ENCODE measurements around the gene KRT38. TPM values are rescaled to one million over a fixed set of nuclear protein-coding genes. Genes with fewer than 3 reads are reported as not detected.

The KRT38 gene
- total RNA-seq, 1 experiment from 2014 or later = not detected

- Histone ChIP-seq H2BK120ac (ENCODE audit: low read depth, low read length, poor library complexity, severe bottlenecking) (no peak overlapping the region), H3K4ac (ENCODE audit: low read depth, low read length) (no peak overlapping the region), H3K56ac (ENCODE audit: insufficient read length, low read depth, low read length) (no peak overlapping the region), H3K23me2 (ENCODE audit: insufficient read length, low read depth, low read length, poor library complexity, severe bottlenecking) (no peaks in the 10 kb centered on the region), H3K18ac (ENCODE audit: insufficient read length, low read depth, low read length) (no peak overlapping the region), H3K4me2 (ENCODE audit: insufficient read depth, insufficient read length, low read length) (no peak overlapping the region), H4K20me1 (ENCODE audit: control insufficient read depth, insufficient read depth, insufficient read length) (no peaks in the 10 kb centered on the region), H3T11ph (ENCODE audit: low read length) (no peak overlapping the region), H4K91ac (ENCODE audit: insufficient read length, low read depth, low read length) (no peak overlapping the region), H3K79me1 (ENCODE audit: insufficient read depth, low read depth, low read length, poor library complexity, severe bottlenecking) (no peaks in the 10 kb centered on the region), H2AK5ac (ENCODE audit: insufficient read length, low read length) (no peak overlapping the region), H2BK20ac (ENCODE audit: low read depth, low read length, poor library complexity, severe bottlenecking) (no peak overlapping the region), H2AFZ (ENCODE audit: low read length) (no peak overlapping the region), H3K4me1 (ENCODE audit: insufficient read depth, low read length) (no peaks in the 10 kb centered on the region), H3K14ac (ENCODE audit: insufficient read depth, low read length) (no peak overlapping the region), H3K27ac (ENCODE audit: insufficient read length, low read depth, low read length) (no peak overlapping the region), H4K5ac (ENCODE audit: insufficient read length, low read depth, low read length) (no peak overlapping the region), H3K9ac (ENCODE audit: extremely low read depth, insufficient read length, low read length) (no peak overlapping the region), H3K27me3 (ENCODE audit: insufficient read depth, low read length) (no peaks in the 10 kb centered on the region), H2BK5ac (ENCODE audit: insufficient read length, low read length) (no peak overlapping the region), H4K8ac (replicated peaks; ENCODE audit: insufficient read length, low read depth, low read length) (no peak overlapping the region), H3K79me2 (ENCODE audit: insufficient read depth, low read length) (no peaks in the 10 kb centered on the region), H2BK15ac (ENCODE audit: low read depth, low read length) (no peak overlapping the region), H3K23ac (ENCODE audit: insufficient read length, low read depth, low read length) (no peak overlapping the region), H3K9me3 (ENCODE audit: control insufficient read depth, low read depth, low read length) (no peaks in the 10 kb centered on the region), H2BK12ac (ENCODE audit: insufficient read length, low read depth, low read length) (no peak overlapping the region)
- Mint-ChIP-seq H3K9me3 (peaks cover 9 to 11% of the 10 kb centered on the region in 2 experiments; a peak in 3 of 5 replicates), H3K36me3 (ENCODE audit: insufficient read depth in 1 of 3, low read depth in 3 of 3) (no peaks in the 10 kb centered on the region; a peak in 1 of 7 replicates), H3K4me3 (no peak overlapping the region), H3K4me1 (no peaks in the 10 kb centered on the region), H3K27ac (no peak overlapping the region), H3K27me3 (ENCODE audit: low read depth) (peaks cover 8% of the 10 kb centered on the region)
- no peak for TF ChIP-seq CTCF (conservative IDR thresholded peaks at IDR 0.05)
- DNase-seq = no peak
These were observed 27.6 kb upstream of the KRT38 start for GRCh38 chr17:41468346-41468745.

Data from H9 (cell line).